Thyroid gland (tissue), 4 donors: ENCODE data around the gene SETD4. TPM values are rescaled to one million over a fixed set of nuclear protein-coding genes. Genes with fewer than 3 reads are reported as not detected.

Experiments
- DNase-seq, 2 donors: peaks; one replicate each; pipeline ENCODE4 v3.0.0-alpha.2; 2019
- H3K27ac ChIP-seq, 3 donors: fragments of 200-600 bp; sonication (generic); 1 replicate in 2 of 3; 2 replicates in 1 of 3; pipeline ENCODE4 v1.5.1; 2016 to 2019; ENCODE audit warnings: mild to moderate bottlenecking in 1 of 3, moderate library complexity in 1 of 3
- H3K27me3 ChIP-seq: fragments of 200-600 bp; sonication (generic); one replicate; pipeline ENCODE4 v1.5.1; 2019
- H3K36me3 ChIP-seq, 2 donors: fragments of 200-600 bp; sonication (generic); one replicate each; pipeline ENCODE4 v1.5.1; 2016 to 2019
- H3K4me1 ChIP-seq, 2 donors: fragments of 200-600 bp; sonication (generic); one replicate each; pipeline ENCODE4 v1.5.1; 2017 to 2019
- H3K4me3 ChIP-seq, 3 donors: fragments of 200-600 bp; sonication (generic); replicated peaks in 1 of 3; 1 replicate in 2 of 3; 2 replicates in 1 of 3; pipeline ENCODE4 v1.5.1; 2016; ENCODE audit warnings: mild to moderate bottlenecking in 1 of 3
- H3K9me3 ChIP-seq: fragments of 200-600 bp; sonication (generic); one replicate; pipeline ENCODE4 v1.5.1; 2017
- POLR2A ChIP-seq, 2 donors: fragments of 450-650 bp; IDR thresholded peaks; one replicate each; pipeline ENCODE4 v1.6.1; 2017; ENCODE audit warnings: antibody characterized with exemption in 2 of 2, mild to moderate bottlenecking in 2 of 2, moderate library complexity in 1 of 2
- WGBS, 2 donors: methylation state at CpG; one replicate each; pipeline ENCODE4 v1.1.5; 2017; 5-methylcytosine and 5-hydroxymethylcytosine counted together
- intact Hi-C: fragments of 100-400 bp; cut with DNase I; formaldehyde crosslinking; loops from one replicate; pipeline ENCODE4 v1.15.1; 2023
- total RNA-seq, 4 donors: library from RNA; depleted of rRNA; stranded (reverse); fragments of >200 nt; gene quantifications; one replicate each; pipeline ENCODE4 v1.2.3, GENCODE V29; 2016
- TF ChIP-seq, protein P1 (sequence below), 6 experiments: fragments of 200-600 bp in 3 of 6; fragments of 450-650 bp in 3 of 6; sonication (generic) in 3 of 6; IDR thresholded peaks; one replicate each; pipeline ENCODE4 v1.5.1; 2016 to 2019; ENCODE audit warnings: antibody characterized with exemption in 6 of 6, mild to moderate bottlenecking in 2 of 6, inconsistent platforms in 1 of 6, moderate library complexity in 1 of 6

SETD4 gene
- total RNA-seq, 4 donors from 2014 or later: 25.9 to 33.1 (median 29.7) TPM

DNA sequence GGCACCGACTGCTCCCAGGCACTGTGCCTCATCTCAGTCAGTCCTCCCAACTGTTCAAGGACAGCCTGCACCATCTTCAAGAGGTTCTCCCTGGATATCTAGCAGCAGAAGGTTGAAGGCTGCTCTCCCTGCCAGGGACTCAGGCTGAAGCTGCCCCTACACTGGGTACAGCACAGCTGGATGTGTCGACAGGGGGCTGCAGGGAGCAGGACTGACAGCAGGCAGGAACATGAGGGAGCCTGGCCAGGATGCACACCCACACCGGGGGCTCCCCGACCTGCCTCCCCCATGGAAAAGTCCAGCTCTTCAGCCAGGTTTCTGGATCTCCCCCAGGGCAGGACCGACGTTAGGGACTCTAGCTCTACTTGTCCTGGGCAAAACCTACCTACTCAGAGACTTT is 20.5 kb downstream of the SETD4 start:
- Histone ChIP-seq H3K27ac (no peak overlapping the region), H3K9me3 (no peaks in the 10 kb centered on the region), H3K4me3 (no peak overlapping the region), H3K4me1 (peaks cover 6 to 7% of the 10 kb centered on the region in 2 donors), H3K36me3 (peaks cover 16 to 57% of the 10 kb centered on the region in 2 donors), H3K27me3 (no peaks in the 10 kb centered on the region)
- no peak for DNase-seq
- intact Hi-C loops: no loop called here
- 77 to 84% methylated on average over 6 of the region's 6 CpGs for WGBS, 2 donors
- TF ChIP-seq, protein P1, sequence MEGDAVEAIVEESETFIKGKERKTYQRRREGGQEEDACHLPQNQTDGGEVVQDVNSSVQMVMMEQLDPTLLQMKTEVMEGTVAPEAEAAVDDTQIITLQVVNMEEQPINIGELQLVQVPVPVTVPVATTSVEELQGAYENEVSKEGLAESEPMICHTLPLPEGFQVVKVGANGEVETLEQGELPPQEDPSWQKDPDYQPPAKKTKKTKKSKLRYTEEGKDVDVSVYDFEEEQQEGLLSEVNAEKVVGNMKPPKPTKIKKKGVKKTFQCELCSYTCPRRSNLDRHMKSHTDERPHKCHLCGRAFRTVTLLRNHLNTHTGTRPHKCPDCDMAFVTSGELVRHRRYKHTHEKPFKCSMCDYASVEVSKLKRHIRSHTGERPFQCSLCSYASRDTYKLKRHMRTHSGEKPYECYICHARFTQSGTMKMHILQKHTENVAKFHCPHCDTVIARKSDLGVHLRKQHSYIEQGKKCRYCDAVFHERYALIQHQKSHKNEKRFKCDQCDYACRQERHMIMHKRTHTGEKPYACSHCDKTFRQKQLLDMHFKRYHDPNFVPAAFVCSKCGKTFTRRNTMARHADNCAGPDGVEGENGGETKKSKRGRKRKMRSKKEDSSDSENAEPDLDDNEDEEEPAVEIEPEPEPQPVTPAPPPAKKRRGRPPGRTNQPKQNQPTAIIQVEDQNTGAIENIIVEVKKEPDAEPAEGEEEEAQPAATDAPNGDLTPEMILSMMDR (IDR thresholded peaks at IDR 0.05): no peak
- TF ChIP-seq POLR2A (IDR thresholded peaks at IDR 0.05): no peak

DNA sequence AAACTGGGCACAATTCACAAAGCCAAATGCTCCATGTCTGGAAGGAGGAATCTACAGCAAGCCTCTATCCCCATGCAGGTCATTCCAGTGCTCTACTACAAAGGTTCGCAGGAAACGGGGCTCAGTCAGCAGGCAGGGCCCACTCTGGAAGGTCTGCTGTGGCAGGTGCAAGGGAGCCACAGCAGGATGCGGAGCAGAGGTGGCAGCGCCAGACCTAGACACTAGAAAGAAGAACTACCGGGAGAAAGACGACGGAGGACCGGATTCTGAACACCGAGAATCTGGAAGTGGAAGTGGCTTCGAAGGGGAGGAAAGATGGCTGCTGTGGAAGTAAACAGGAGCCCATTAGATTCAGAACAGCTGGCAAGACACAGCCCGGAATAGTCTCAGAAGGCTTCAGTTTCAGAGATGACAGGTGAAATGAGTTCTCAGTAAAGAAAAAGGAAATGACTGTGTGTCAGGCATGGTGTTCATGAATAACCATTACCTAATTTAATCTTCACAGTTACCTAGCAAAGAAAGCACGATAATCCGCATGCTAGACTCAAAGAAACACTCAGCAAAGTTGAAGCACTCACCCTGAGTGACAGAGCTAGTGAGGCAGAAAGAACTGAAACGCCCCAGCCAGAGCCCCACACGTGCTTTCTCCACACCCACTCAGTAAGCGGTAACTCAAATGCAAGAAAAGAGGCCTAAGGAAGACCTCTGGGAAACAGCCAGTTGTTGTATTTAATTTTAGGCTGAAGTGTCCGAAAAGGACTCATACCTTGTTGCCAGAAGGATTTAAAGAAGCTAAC is 21.4 kb downstream of the SETD4 start:
- intact Hi-C loops: no loop called here
- H3K4me1 ChIP-seq: peaks cover 6 to 7% of the 10 kb centered on the region in 2 donors

DNA sequence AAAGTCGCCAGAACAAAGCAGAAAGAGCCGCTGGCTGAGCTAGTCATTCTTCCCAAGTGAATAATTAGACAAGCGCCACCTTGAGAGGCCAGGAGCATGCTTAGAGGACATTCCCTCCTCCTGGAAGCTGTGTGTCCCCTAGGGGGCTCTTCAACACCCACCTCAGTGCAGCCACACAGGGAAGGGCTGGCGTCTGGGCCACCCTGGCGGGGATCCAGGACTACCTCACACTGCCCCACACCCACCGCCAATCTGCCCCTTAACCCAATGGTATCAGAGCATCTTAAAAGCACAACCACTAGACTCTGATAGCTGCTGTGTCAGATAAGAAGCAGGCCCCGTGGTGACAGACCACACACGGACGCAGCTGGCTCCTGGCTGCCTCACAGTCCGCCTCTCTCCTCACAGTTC is 24.9 kb downstream of the SETD4 start:
- Histone ChIP-seq H3K27ac (no peak overlapping the region), H3K9me3 (no peaks in the 10 kb centered on the region), H3K4me3 (no peak overlapping the region), H3K36me3 (peaks cover 7 to 38% of the 10 kb centered on the region in 2 donors), H3K4me1 (peaks cover 6 to 7% of the 10 kb centered on the region in 2 donors), H3K27me3 (no peaks in the 10 kb centered on the region)
- intact Hi-C loops: no loop called here
- WGBS, 2 donors: 77 to 78% methylated on average over 7 to 10 of the region's 10 CpGs
- TF ChIP-seq POLR2A (IDR thresholded peaks at IDR 0.05): no peak
- TF ChIP-seq, protein P1 (IDR thresholded peaks at IDR 0.05): no peak
- no peak for DNase-seq

More for the DNA sequence above, 21.4 kb downstream of the SETD4 start:
- TF ChIP-seq POLR2A (IDR thresholded peaks at IDR 0.05): no peak
- TF ChIP-seq, protein P1 (IDR thresholded peaks at IDR 0.05): no peak
- H3K36me3 ChIP-seq: peaks cover 7 to 54% of the 10 kb centered on the region in 2 donors
- 73 to 74% methylated on average over 17 of the region's 17 CpGs for WGBS, 2 donors
- peak; percentile 58 to 61 for DNase-seq
- H3K4me3 ChIP-seq: no peak overlapping the region
- peak overlapping the region; percentile 5 to 55 (median 36) for H3K27ac ChIP-seq
- no peaks in the 10 kb centered on the region for H3K9me3 ChIP-seq
- H3K27me3 ChIP-seq: no peaks in the 10 kb centered on the region

- Histone ChIP-seq H3K27me3 (no peaks in the 10 kb centered on the region), H3K27ac (no peak overlapping the region), H3K36me3 (peaks cover 7 to 35% of the 10 kb centered on the region in 2 donors), H3K4me1 (peaks cover 6 to 7% of the 10 kb centered on the region in 2 donors), H3K4me3 (no peak overlapping the region), H3K9me3 (no peaks in the 10 kb centered on the region)
- intact Hi-C loops: no loop called here
- no peak for DNase-seq
- TF ChIP-seq, protein P1 (IDR thresholded peaks at IDR 0.05): no peak
- TF ChIP-seq POLR2A (IDR thresholded peaks at IDR 0.05): no peak
- WGBS, 2 donors: 90 to 94% methylated on average over 16 of the region's 16 CpGs
These were observed 26.0 kb downstream of the SETD4 start for GRCh38 chr21:36034211-36034913.
